HEK293 (cell line): ENCODE results near the gene SLC7A1.

Experiments used
- CTCF ChIA-PET: fragments of 350-600 bp; formaldehyde crosslinking; extraction: SDS; loops from one replicate; lab custom pipeline; 2021; ENCODE audit warnings: antibody characterized with exemption; lab: Yijun Ruan, JAX
- POLR2A ChIA-PET: fragments of 300-600 bp; formaldehyde crosslinking; extraction: SDS; loops from one replicate; lab custom pipeline; 2020; ENCODE audit warnings: antibody characterized with exemption, inconsistent platforms; lab: Yijun Ruan, JAX
- H3K27ac ChIP-seq: fragments of 200-500 bp; sonication (Bioruptor generic); 2 replicates; pipeline ENCODE4 v1.5.1; 2014; ENCODE audit warnings: low read depth, low read length, control low read depth, inconsistent platforms; ENCODE audit errors: extremely low read depth
- H3K36me3 ChIP-seq, 2 experiments: fragments of 200-500 bp in 1 of 2; sonication (Bioruptor generic) in 1 of 2; 1 replicate in 1 of 2; 2 replicates in 1 of 2; pipeline ENCODE4 v1.5.1; 2014 to 2017; ENCODE audit warnings: inconsistent platforms in 2 of 2, low read length in 2 of 2; ENCODE audit not compliant: control insufficient read depth in 2 of 2, insufficient read depth in 1 of 2
- H3K4me1 ChIP-seq: fragments of 200-500 bp; sonication (Bioruptor generic); 2 replicates; pipeline ENCODE4 v1.5.1; 2014; ENCODE audit warnings: mild to moderate bottlenecking, low read length, inconsistent platforms; ENCODE audit not compliant: control insufficient read depth, insufficient read depth
- H3K4me3 ChIP-seq: 2 replicates; pipeline ENCODE4 v1.5.1; 2011; ENCODE audit warnings: low read depth, mild to moderate bottlenecking, control low read depth, low read length, moderate library complexity
- H3K9me3 ChIP-seq: fragments of 200-500 bp; sonication (Bioruptor generic); 2 replicates; pipeline ENCODE4 v1.5.1; 2014; ENCODE audit warnings: low read depth, low read length, inconsistent platforms; ENCODE audit not compliant: control insufficient read depth, insufficient read depth
- ELK4 ChIP-seq: IDR thresholded peaks from 2 replicates; pipeline ENCODE4 v1.6.1; 2011; ENCODE audit warnings: mild to moderate bottlenecking, low read depth, low read length, borderline replicate concordance
- FEZF1 ChIP-seq: fragments of 450-650 bp; formaldehyde crosslinking; IDR thresholded peaks from 2 replicates; pipeline ENCODE4 v1.5.1; 2016; ENCODE audit warnings: missing biosample characterization, missing genetic modification characterization
- GLIS1 ChIP-seq: fragments of 450-650 bp; formaldehyde crosslinking; IDR thresholded peaks from 2 replicates; pipeline ENCODE4 v1.5.1; 2016; ENCODE audit warnings: missing biosample characterization, missing genetic modification characterization
- PATZ1 ChIP-seq: fragments of 450-650 bp; formaldehyde crosslinking; IDR thresholded peaks from 2 replicates; pipeline ENCODE4 v1.5.1; 2016; ENCODE audit warnings: missing biosample characterization, missing genetic modification characterization
- ZNF132 ChIP-seq: fragments of 450-650 bp; formaldehyde crosslinking; IDR thresholded peaks from 2 replicates; pipeline ENCODE4 v1.5.1; 2017; ENCODE audit warnings: missing biosample characterization, missing genetic modification characterization, borderline replicate concordance
- ZNF148 ChIP-seq: fragments of 450-650 bp; formaldehyde crosslinking; IDR thresholded peaks from 2 replicates; pipeline ENCODE4 v1.5.0; 2017; ENCODE audit warnings: missing biosample characterization, missing genetic modification characterization, borderline replicate concordance
- ZNF157 ChIP-seq: fragments of 450-650 bp; formaldehyde crosslinking; IDR thresholded peaks from 2 replicates; pipeline ENCODE4 v1.5.1; 2016; ENCODE audit warnings: missing biosample characterization, missing genetic modification characterization
- ZNF23 ChIP-seq: fragments of 450-650 bp; formaldehyde crosslinking; IDR thresholded peaks from 2 replicates; pipeline ENCODE4 v1.5.1; 2016; ENCODE audit warnings: missing biosample characterization, missing genetic modification characterization, borderline replicate concordance
- ZNF335 ChIP-seq: fragments of 450-650 bp; formaldehyde crosslinking; conservative IDR thresholded peaks from 2 replicates; pipeline ENCODE4 v1.5.1; 2016; ENCODE audit warnings: missing biosample characterization, missing genetic modification characterization
- ZNF362 ChIP-seq: fragments of 450-650 bp; formaldehyde crosslinking; IDR thresholded peaks from 2 replicates; pipeline ENCODE4 v1.5.1; 2016; ENCODE audit warnings: missing biosample characterization, missing genetic modification characterization
- ZNF518A ChIP-seq: fragments of 450-650 bp; formaldehyde crosslinking; conservative IDR thresholded peaks from 2 replicates; pipeline ENCODE4 v1.5.1; 2016; ENCODE audit warnings: low read depth, missing biosample characterization, missing genetic modification characterization
- ZNF660 ChIP-seq: fragments of 450-650 bp; IDR thresholded peaks from 2 replicates; pipeline ENCODE4 v1.5.1; 2018; ENCODE audit warnings: missing biosample characterization, mild to moderate bottlenecking, missing genetic modification characterization
- ZNF677 ChIP-seq: fragments of 450-650 bp; IDR thresholded peaks from 2 replicates; pipeline ENCODE4 v1.5.0; 2018; ENCODE audit warnings: missing biosample characterization, mild to moderate bottlenecking, missing genetic modification characterization, moderate library complexity

SLC7A1 gene

GRCh38 chr13:29520671-29521070 lies 74.8 kb downstream of the SLC7A1 start:
- H3K27ac ChIP-seq = no peak overlapping the region
- POLR2A ChIA-PET = no interaction called here

More at GRCh38 chr13:29520671-29521070, 74.8 kb downstream of the SLC7A1 start:
- CTCF ChIA-PET = no interaction called here
- H3K4me3 ChIP-seq = no peak overlapping the region
- peaks cover 0 to 93% of the 10 kb centered on the region in 2 experiments; a peak in 2 of 3 replicates for H3K36me3 ChIP-seq
- no peak for TF ChIP-seq ZNF157 (tag by site-specific recombination)
- TF ChIP-seq ZNF132 (tag by site-specific recombination) = no peak
- TF ChIP-seq ZNF148 = no peak
- no peak for TF ChIP-seq FEZF1 (tag by site-specific recombination)
- no peak for TF ChIP-seq ZNF677 (tag by site-specific recombination)
- TF ChIP-seq ELK4 = no peak
- no peak for TF ChIP-seq GLIS1 (tag by site-specific recombination)
- no peak for TF ChIP-seq ZNF23 (tag by site-specific recombination)
- no peak for TF ChIP-seq ZNF518A (tag by site-specific recombination)
- no peak for TF ChIP-seq ZNF660 (tag by site-specific recombination)
- TF ChIP-seq ZNF362 (tag by site-specific recombination) = no peak
- no peak for TF ChIP-seq PATZ1
- no peak for TF ChIP-seq ZNF335
- no peaks in the 10 kb centered on the region for H3K9me3 ChIP-seq
- H3K4me1 ChIP-seq = no peaks in the 10 kb centered on the region
